GM10847 (cell line): ENCODE data around the gene CTNNBL1.

ENCODE experiments used
- POLR2A ChIP-seq: IDR thresholded peaks from 2 replicates; pipeline ENCODE4 v1.6.1; 2011; ENCODE audit not compliant: insufficient read length; ENCODE audit errors: extremely low read depth

The CTNNBL1 gene

DNA sequence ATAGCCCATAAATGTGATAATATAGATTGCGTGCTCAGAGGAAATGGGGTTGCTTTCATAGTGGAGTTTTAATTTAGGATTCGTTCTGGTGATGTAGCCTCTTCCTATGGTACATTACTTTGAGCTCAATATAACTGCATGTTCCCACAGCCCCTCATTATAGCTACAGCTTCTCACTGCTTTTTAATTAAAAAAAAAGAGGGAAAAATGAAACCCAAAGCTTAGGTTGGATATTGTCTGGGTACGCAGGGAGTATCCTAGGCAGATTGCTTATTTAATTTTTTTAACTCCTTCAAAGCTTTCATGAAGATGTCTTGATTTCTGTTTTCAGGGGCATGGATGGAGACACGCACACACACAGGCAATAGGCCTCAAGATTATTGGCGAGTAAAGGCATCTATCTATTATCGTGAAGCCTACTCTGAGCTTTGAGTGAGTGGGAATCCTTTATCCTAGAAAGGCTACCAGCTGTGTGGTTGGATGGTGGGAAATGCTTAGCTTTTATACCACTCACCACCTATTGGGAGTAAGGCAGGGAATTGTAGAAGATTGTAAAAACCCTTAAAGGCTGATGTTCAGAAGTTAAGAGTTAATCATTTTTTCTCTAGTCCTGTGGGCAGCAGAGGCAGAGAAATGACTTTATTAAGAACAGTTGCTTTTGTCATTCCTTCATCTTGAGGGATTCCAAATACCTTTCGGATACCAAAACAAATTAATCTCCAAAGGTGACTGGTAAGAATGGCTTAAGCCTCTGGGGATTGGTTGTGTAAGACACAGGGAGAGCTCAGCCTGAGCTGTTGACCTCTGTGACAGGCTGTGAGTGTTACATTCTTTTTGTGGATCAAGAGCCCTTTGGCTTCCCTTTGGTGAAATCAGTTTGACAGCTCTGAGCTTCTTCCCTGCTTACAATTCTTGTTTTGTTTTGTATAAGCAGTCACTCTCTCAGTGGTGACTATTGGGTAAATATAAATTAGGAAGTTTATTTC, 33.4 kb downstream of the CTNNBL1 start:
- no peak for TF ChIP-seq POLR2A

- no peak for TF ChIP-seq POLR2A
Measured at GRCh38 chr20:37727957-37728634, 34.3 kb downstream of the CTNNBL1 start.

DNA sequence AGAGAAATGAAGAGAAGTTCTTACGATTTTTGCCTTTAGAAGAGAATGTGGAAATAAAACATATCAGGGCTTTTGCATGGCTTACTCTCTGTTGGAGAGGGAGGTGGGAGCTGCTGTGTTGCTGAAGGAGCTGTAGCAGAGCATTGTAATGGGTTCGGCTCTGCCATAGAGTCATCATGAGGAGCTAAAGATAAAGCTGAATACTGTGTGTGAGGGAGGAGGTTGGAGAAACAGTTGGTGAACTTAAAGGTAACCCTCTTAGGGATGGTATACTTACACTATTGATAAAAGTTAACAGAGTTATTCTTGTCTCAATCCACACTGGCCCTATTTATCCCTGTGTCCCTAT, 34.8 kb downstream of the CTNNBL1 start:
- TF ChIP-seq POLR2A: no peak

DNA sequence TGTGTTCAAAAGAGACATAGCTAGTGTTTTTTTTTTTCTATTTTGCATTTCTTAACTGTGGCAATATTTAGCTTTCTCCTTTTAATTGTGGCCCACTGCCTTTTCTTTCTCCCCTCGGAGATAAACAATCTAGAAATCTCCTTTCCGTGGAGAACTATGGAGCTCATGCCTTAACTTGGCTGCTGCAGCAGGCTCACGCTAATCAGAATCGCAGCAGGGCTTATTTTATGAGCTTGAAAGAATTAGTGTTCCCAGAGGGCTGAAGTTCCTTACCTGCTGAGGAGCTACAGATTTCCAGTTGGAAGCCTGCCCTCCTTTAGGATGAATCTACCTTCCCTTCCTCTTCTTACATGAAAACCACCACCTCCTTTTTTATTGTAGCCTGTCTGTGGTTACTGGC, 35.6 kb downstream of the CTNNBL1 start:
- TF ChIP-seq POLR2A: no peak

GRCh38 chr20:37729909-37730308, 36.1 kb downstream of the CTNNBL1 start:
- TF ChIP-seq POLR2A: no peak

GRCh38 chr20:37733416-37733815, 39.6 kb downstream of the CTNNBL1 start:
- no peak for TF ChIP-seq POLR2A

GRCh38 chr20:37734228-37734985, 40.6 kb downstream of the CTNNBL1 start:
- TF ChIP-seq POLR2A: no peak

DNA sequence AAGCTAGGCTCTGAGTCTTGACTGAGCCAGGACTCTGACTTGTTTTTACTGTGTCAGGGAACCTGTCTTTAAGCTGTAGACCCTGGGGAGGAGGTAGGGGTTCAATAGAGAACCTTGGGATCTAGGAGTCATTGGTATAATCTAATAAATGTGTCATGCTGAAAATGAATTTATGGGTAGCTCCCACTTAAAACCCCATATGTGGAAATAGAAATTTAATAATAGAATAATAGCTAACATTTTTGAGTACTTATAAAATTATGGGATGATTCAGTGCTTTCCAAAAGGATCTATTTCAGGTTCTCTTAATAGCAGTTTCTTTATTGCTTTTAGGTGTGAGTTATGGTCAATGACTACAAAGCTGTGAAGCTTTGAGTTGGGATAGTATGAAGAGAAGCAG, 41.7 kb downstream of the CTNNBL1 start:
- TF ChIP-seq POLR2A: no peak

DNA sequence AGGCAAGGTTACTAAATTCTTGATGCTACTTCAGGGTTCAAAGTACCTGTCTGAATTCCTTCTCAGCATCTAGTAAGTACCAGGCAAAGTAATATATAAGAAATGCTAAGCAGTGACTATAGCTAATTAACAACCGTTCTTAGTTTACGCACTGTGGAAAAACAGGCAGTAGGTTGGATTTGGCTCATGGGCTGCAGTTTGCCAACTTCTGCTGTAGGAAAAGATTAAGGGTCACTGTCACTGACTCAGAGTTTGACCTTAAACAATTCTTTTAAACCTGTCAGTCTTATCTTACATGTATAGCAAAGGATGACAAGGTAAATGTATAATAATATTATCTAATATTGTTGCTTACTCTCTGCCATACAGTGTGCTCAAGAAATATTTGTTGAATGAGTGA, 42.3 kb downstream of the CTNNBL1 start:
- no peak for TF ChIP-seq POLR2A

DNA sequence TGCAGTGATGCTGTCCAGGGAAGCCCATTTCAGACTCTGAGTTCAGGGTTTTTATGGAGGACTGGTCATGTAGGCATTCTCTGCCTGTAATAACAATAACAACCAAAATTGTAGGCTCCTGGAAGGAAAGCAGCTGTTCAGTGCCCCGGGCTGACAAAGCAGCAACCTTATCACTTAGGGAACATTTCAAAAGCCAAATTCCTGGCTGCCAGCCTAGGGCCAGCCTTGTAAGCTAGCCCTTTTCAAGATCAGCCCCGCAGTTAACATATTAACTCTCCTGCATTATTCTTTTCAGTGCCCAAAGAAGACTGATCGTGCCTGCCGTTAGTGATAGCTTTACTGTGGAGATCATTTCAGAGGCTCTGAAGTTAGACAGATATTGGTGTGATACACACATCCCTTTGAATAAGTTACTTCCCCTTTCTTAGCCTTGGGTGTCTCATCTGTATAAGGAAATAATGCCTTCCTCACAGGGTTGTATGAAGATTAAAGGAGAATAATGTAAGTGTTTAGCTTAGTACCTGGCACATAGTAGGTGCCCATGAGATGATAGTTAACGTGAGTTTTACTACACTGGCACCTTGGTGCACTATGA, 44.1 kb downstream of the CTNNBL1 start:
- no peak for TF ChIP-seq POLR2A

DNA sequence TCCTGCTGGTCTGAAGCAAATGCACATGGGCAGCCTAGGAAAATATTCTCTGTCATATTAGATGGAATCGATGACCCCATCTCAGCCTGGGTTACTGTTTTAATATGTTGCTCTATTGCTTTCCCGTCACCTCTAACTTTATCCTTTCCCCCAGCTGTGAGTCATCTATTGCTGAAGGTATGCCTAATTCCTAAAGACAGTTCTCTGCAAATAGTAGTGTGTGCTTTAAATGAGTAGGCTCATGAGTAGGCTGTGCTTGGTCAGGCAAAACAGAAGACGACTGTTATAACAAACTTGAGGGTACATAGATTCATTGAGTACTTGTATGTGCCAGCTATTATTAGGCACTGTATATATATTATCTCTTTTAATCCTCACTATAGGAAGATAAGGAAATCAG, 47.2 kb downstream of the CTNNBL1 start:
- no peak for TF ChIP-seq POLR2A

GRCh38 chr20:37741570-37741969, 47.7 kb downstream of the CTNNBL1 start:
- TF ChIP-seq POLR2A: no peak

DNA sequence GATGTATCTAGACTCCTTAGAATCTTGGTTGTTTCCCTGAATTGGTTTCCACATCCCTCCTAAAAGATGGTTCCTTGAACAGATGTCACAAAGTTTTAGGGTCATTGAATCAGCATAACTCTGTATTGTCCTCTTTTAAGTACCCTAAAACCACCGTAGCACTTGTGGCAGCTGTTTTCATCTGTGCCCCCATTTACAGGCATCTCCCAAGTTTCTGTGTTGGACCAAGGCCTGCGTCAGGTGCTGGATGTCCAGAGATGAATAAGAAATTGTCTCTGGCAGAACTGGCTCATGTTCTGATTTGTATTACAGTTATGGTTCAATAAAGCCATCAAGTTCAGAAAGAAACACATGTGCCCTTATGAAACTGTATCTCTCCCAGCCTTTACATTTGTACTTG, 48.3 kb downstream of the CTNNBL1 start:
- TF ChIP-seq POLR2A: no peak

GRCh38 chr20:37744347-37744746, 50.5 kb downstream of the CTNNBL1 start:
- no peak for TF ChIP-seq POLR2A

DNA sequence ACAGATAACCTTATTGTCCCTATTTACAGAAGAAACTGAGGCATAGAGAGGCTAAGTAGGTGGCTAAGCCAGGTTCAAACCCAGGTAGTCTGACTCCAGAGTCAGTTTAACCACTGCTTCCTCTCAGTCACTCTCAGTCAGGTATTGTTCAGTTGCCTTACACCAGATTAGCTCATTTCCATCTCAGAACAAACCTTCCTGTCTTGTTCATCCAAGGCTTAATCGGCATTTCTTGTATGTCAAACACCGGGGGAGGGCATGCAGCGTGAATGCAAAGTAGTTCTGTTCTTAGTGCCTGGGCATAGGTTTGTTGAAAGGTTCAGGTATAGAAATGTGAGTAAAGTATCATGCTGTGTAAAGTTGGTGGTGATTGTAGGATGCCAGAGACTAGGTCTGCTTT, 51.7 kb downstream of the CTNNBL1 start:
- no peak for TF ChIP-seq POLR2A
